Dendritic cell treated with granulocyte-macrophage colony-stimulating factor and Interleukin-4, amounts not matched to agents 40 ng/mL and 50 ng/mL, for 4 days (primary cell): Measurements from ENCODE around the gene ZNF527.
"Not testable (repeated sequence)": the region's sequence is repeated elsewhere in the genome, so short reads cannot be mapped to it uniquely, and the experiment has no call there.

Experiments used
- H3K27ac Mint-ChIP-seq: one replicate; pipeline ENCODE4 v1.8.0; 2022; ENCODE audit warnings: mild to moderate bottlenecking, mixed read lengths
- H3K27me3 Mint-ChIP-seq: one replicate; pipeline ENCODE4 v1.8.0; 2022; ENCODE audit warnings: mild to moderate bottlenecking, mixed read lengths
- H3K36me3 Mint-ChIP-seq: one replicate; pipeline ENCODE4 v1.8.0; 2022; ENCODE audit warnings: low read depth, mixed read lengths
- H3K4me1 Mint-ChIP-seq: one replicate; pipeline ENCODE4 v1.8.0; 2022; ENCODE audit warnings: low read depth, mixed read lengths
- H3K4me3 Mint-ChIP-seq: one replicate; pipeline ENCODE4 v1.8.0; 2022; ENCODE audit warnings: mild to moderate bottlenecking, moderate library complexity, mixed read lengths
- H3K9me3 Mint-ChIP-seq: one replicate; pipeline ENCODE4 v1.8.0; 2022; ENCODE audit warnings: mixed read lengths
- intact Hi-C: fragments of 100-400 bp; cut with micrococcal nuclease; formaldehyde crosslinking; loops from one replicate; pipeline ENCODE4 v1.15.0; 2022

Gene ZNF527

DNA sequence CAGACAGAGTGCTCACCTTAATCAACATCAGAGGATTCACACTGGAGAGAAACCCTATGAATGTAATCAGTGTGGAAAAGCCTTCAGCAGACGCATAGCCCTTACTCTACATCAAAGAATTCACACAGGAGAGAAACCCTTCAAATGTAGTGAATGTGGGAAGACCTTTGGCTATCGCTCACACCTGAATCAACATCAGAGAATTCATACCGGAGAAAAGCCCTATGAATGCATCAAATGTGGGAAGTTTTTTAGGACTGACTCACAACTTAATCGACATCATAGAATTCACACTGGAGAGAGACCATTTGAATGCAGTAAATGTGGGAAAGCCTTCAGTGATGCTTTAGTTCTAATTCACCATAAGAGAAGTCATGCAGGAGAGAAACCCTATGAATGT lies 18.3 kb downstream of the ZNF527 start:
- H3K27me3 Mint-ChIP-seq = no peaks in the 10 kb centered on the region
- peaks cover 52% of the 10 kb centered on the region for H3K36me3 Mint-ChIP-seq
- H3K9me3 Mint-ChIP-seq = peaks cover 90% of the 10 kb centered on the region
- intact Hi-C loops = no loop called here
- no peak overlapping the region for H3K4me3 Mint-ChIP-seq
- no peaks in the 10 kb centered on the region for H3K4me1 Mint-ChIP-seq
- no peak overlapping the region for H3K27ac Mint-ChIP-seq

- Mint-ChIP-seq H3K9me3 (peaks cover 87% of the 10 kb centered on the region), H3K36me3 (peaks cover 30% of the 10 kb centered on the region)
- H3K27me3 Mint-ChIP-seq, H3K4me3 Mint-ChIP-seq, H3K4me1 Mint-ChIP-seq, intact Hi-C loops, H3K27ac Mint-ChIP-seq: not testable (repeated sequence)
Measured at GRCh38 chr19:37391399-37391798, 20.5 kb downstream of the ZNF527 start.

DNA sequence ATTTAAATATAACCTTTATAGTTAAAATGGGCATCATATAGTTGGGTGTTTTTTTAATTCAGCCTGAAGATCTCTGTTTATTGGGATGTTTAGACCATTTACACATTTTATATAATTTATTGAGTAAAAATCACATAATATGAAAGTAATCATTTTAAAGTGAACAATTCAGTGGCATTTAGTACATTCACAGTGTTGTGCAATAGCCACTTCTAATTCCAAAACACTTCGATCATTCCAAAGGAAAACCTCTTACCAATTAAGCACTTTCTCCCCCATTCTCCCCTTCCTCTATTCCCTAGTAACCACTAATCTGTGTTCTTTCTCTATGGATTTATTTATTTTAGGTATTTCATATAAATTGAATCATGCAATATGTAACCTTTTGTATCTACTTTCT lies 30.2 kb downstream of the ZNF527 start:
- no peaks in the 10 kb centered on the region for H3K4me1 Mint-ChIP-seq
- no peaks in the 10 kb centered on the region for H3K36me3 Mint-ChIP-seq
- no peak overlapping the region for H3K27ac Mint-ChIP-seq
- no peak overlapping the region for H3K4me3 Mint-ChIP-seq
- H3K27me3 Mint-ChIP-seq = no peaks in the 10 kb centered on the region
- H3K9me3 Mint-ChIP-seq = peaks cover 97% of the 10 kb centered on the region
- intact Hi-C loops = no loop called here

GRCh38 chr19:37403403-37403802 lies 32.5 kb downstream of the ZNF527 start:
- intact Hi-C loops = no loop called here
- Mint-ChIP-seq H3K9me3 (peaks cover 100% of the 10 kb centered on the region), H3K4me3 (no peak overlapping the region), H3K36me3 (no peaks in the 10 kb centered on the region), H3K27me3 (no peaks in the 10 kb centered on the region), H3K4me1 (no peaks in the 10 kb centered on the region), H3K27ac (no peak overlapping the region)

- H3K36me3 Mint-ChIP-seq, H3K27ac Mint-ChIP-seq, H3K4me3 Mint-ChIP-seq, H3K27me3 Mint-ChIP-seq, intact Hi-C loops, H3K4me1 Mint-ChIP-seq: not testable (repeated sequence)
- peaks cover 94% of the 10 kb centered on the region for H3K9me3 Mint-ChIP-seq
Measured at GRCh38 chr19:37406140-37406846, 35.4 kb downstream of the ZNF527 start.

DNA sequence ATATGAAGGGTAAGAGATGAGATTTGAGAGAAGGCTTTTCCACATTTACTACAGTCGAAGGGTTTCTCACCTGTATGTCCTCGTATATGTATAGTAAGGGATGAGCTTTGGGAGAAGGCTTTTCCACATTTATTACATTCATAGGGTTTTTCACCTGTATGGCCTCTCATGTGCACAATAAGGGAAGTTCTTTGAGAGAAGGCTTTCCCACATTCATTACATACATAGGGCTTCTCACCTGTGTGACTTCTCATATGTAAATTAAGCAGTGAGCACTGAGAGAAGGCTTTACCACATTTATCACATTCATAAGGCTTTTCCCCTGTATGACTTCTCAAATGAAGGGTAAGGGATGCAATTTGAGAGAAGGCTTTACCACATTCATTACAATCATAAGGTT lies 41.8 kb downstream of the ZNF527 start:
- peaks cover 92% of the 10 kb centered on the region for H3K9me3 Mint-ChIP-seq
- intact Hi-C loops = no loop called here
- H3K27ac Mint-ChIP-seq = no peak overlapping the region
- no peaks in the 10 kb centered on the region for H3K27me3 Mint-ChIP-seq
- H3K4me1 Mint-ChIP-seq = no peaks in the 10 kb centered on the region
- peaks cover 29% of the 10 kb centered on the region for H3K36me3 Mint-ChIP-seq
- no peak overlapping the region for H3K4me3 Mint-ChIP-seq

GRCh38 chr19:37413313-37414084 lies 42.6 kb downstream of the ZNF527 start:
- no peak overlapping the region for H3K27ac Mint-ChIP-seq
- no peak overlapping the region for H3K4me3 Mint-ChIP-seq
- intact Hi-C loops = no loop called here
- H3K36me3 Mint-ChIP-seq = peaks cover 37% of the 10 kb centered on the region
- H3K27me3 Mint-ChIP-seq = no peaks in the 10 kb centered on the region
- peaks cover 92% of the 10 kb centered on the region for H3K9me3 Mint-ChIP-seq
- no peaks in the 10 kb centered on the region for H3K4me1 Mint-ChIP-seq
